Thymus (tissue), 11 donors: ENCODE measurements around the gene ADGRG3. TPM values are rescaled to one million over a fixed set of nuclear protein-coding genes. Genes with fewer than 3 reads are reported as not detected.

Source experiments
- DNase-seq, 9 donors: peaks; one replicate each; pipeline ENCODE4 v3.0.0-alpha.2; 2013; ENCODE audit warnings: low spot score in 9 of 9, low read depth in 6 of 9, missing footprints in 1 of 9
- H3K27ac ChIP-seq, 2 donors: one replicate each; pipeline ENCODE4 v1.5.1; 2013; ENCODE audit warnings: control low read depth in 1 of 2, low read depth in 1 of 2, low read length in 1 of 2, mild to moderate bottlenecking in 1 of 2, moderate library complexity in 1 of 2
- H3K27me3 ChIP-seq, 2 donors: one replicate each; pipeline ENCODE4 v1.5.1; 2013; ENCODE audit warnings: low read length in 1 of 2; ENCODE audit not compliant: control insufficient read depth in 2 of 2, insufficient read depth in 1 of 2
- H3K36me3 ChIP-seq, 2 donors: one replicate each; pipeline ENCODE4 v1.5.1; 2013; ENCODE audit warnings: low read length in 1 of 2, mild to moderate bottlenecking in 1 of 2, moderate library complexity in 1 of 2; ENCODE audit not compliant: control insufficient read depth in 2 of 2, insufficient read depth in 2 of 2
- H3K4me1 ChIP-seq, 2 donors: one replicate each; pipeline ENCODE4 v1.5.1; 2013; ENCODE audit warnings: low read length in 2 of 2; ENCODE audit not compliant: control insufficient read depth in 2 of 2, insufficient read depth in 2 of 2
- H3K4me3 ChIP-seq, 2 donors: one replicate each; pipeline ENCODE4 v1.5.1; 2013; ENCODE audit warnings: low read length in 2 of 2, control low read depth in 1 of 2, mild to moderate bottlenecking in 1 of 2
- H3K9me3 ChIP-seq, 2 donors: one replicate each; pipeline ENCODE4 v1.5.1; 2013; ENCODE audit warnings: low read length in 1 of 2, mild to moderate bottlenecking in 1 of 2; ENCODE audit not compliant: control insufficient read depth in 2 of 2, insufficient read depth in 1 of 2
- WGBS: extraction: QIAGEN DNeasy Blood & Tissue Kit; methylation state at CpG from one replicate; pipeline ENCODE4 v1.1.7; 2013; 5-methylcytosine and 5-hydroxymethylcytosine counted together
- polyA plus RNA-seq: library from polyadenylated mRNA; stranded (reverse); fragments of 200-250 nt; gene quantifications from one replicate; pipeline ENCODE4 v1.2.3, GENCODE V29; 2013
- total RNA-seq: library from RNA; stranded (reverse); fragments of 120-200 nt; gene quantifications from one replicate; pipeline ENCODE4 v1.2.4, GENCODE V29; 2013
- donor health status: healthy.

ADGRG3 gene
- total and polyA plus RNA-seq, 2 donors: 0.33 to 0.94 TPM

GRCh38 chr16:57630407-57630797 is 37.7 kb upstream of the ADGRG3 start:
- no peak for DNase-seq
- H3K27me3 ChIP-seq: peaks cover 0 to 25% of the 10 kb centered on the region in 2 donors
- H3K9me3 ChIP-seq: peaks cover 0 to 2% of the 10 kb centered on the region in 2 donors
- WGBS: 67% methylated on average over 10 of the region's 10 CpGs
- H3K27ac ChIP-seq: no peak overlapping the region
- no peak overlapping the region for H3K4me3 ChIP-seq
- H3K36me3 ChIP-seq: no peaks in the 10 kb centered on the region
- peaks cover 14 to 56% of the 10 kb centered on the region in 2 donors for H3K4me1 ChIP-seq

- 83% methylated on average over 21 of the region's 21 CpGs for WGBS
- Histone ChIP-seq H3K9me3 (peaks cover 0 to 2% of the 10 kb centered on the region in 2 donors), H3K4me3 (no peak overlapping the region), H3K27me3 (peaks cover 0 to 25% of the 10 kb centered on the region in 2 donors), H3K4me1 (peaks cover 14 to 53% of the 10 kb centered on the region in 2 donors), H3K36me3 (no peaks in the 10 kb centered on the region), H3K27ac (no peak overlapping the region)
- DNase-seq: no peak
Observed at GRCh38 chr16:57630931-57631845, 36.9 kb upstream of the ADGRG3 start.

- Histone ChIP-seq H3K9me3 (peaks cover 0 to 2% of the 10 kb centered on the region in 2 donors), H3K27me3 (peaks cover 0 to 25% of the 10 kb centered on the region in 2 donors), H3K4me1 (peaks cover 14 to 64% of the 10 kb centered on the region in 2 donors), H3K4me3 (no peak overlapping the region), H3K36me3 (no peaks in the 10 kb centered on the region), H3K27ac (no peak overlapping the region)
- WGBS: 53% methylated on average over 15 of the region's 15 CpGs
- DNase-seq: no peak
Observed at GRCh38 chr16:57632568-57632967, 35.5 kb upstream of the ADGRG3 start.

- Histone ChIP-seq H3K27ac (no peak overlapping the region), H3K27me3 (peaks cover 0 to 18% of the 10 kb centered on the region in 2 donors), H3K4me1 (peaks cover 11 to 67% of the 10 kb centered on the region in 2 donors), H3K9me3 (peaks cover 0 to 2% of the 10 kb centered on the region in 2 donors), H3K36me3 (no peaks in the 10 kb centered on the region), H3K4me3 (no peak overlapping the region)
- WGBS: 97% methylated on average over 11 of the region's 11 CpGs
- DNase-seq: no peak
Observed at GRCh38 chr16:57633383-57634064, 34.6 kb upstream of the ADGRG3 start.

- no peaks in the 10 kb centered on the region for H3K36me3 ChIP-seq
- H3K27me3 ChIP-seq: peaks cover 0 to 14% of the 10 kb centered on the region in 2 donors
- H3K9me3 ChIP-seq: peaks cover 0 to 2% of the 10 kb centered on the region in 2 donors
- WGBS: 84% methylated on average over 4 of the region's 4 CpGs
- no peak overlapping the region for H3K4me3 ChIP-seq
- DNase-seq: no peak
- no peak overlapping the region for H3K27ac ChIP-seq
- H3K4me1 ChIP-seq: peaks cover 11 to 68% of the 10 kb centered on the region in 2 donors
Observed at GRCh38 chr16:57634171-57634570, 33.9 kb upstream of the ADGRG3 start.

GRCh38 chr16:57635266-57636097 is 32.6 kb upstream of the ADGRG3 start:
- 89% methylated on average over 16 of the region's 16 CpGs for WGBS
- H3K36me3 ChIP-seq: no peaks in the 10 kb centered on the region
- no peak for DNase-seq
- H3K27ac ChIP-seq: no peak overlapping the region
- no peak overlapping the region for H3K4me3 ChIP-seq
- peaks cover 0 to 2% of the 10 kb centered on the region in 2 donors for H3K9me3 ChIP-seq
- peaks cover 15 to 68% of the 10 kb centered on the region in 2 donors for H3K4me1 ChIP-seq
- H3K27me3 ChIP-seq: peaks cover 0 to under 1% of the 10 kb centered on the region in 2 donors

GRCh38 chr16:57636184-57636583 is 31.9 kb upstream of the ADGRG3 start:
- DNase-seq: no peak
- Histone ChIP-seq H3K9me3 (no peaks in the 10 kb centered on the region), H3K4me1 (peaks cover 16 to 68% of the 10 kb centered on the region in 2 donors), H3K27me3 (no peaks in the 10 kb centered on the region), H3K4me3 (no peak overlapping the region), H3K36me3 (no peaks in the 10 kb centered on the region), H3K27ac (no peak overlapping the region)
- 97% methylated on average over 5 of the region's 5 CpGs for WGBS

GRCh38 chr16:57637020-57637419 is 31.1 kb upstream of the ADGRG3 start:
- Histone ChIP-seq H3K27me3 (no peaks in the 10 kb centered on the region), H3K9me3 (no peaks in the 10 kb centered on the region), H3K4me3 (no peak overlapping the region), H3K36me3 (peaks cover 0 to 1% of the 10 kb centered on the region in 2 donors), H3K27ac (no peak overlapping the region), H3K4me1 (peaks cover 22 to 70% of the 10 kb centered on the region in 2 donors)
- no peak for DNase-seq
- 91% methylated on average over 8 of the region's 8 CpGs for WGBS
